ENCODE measurements around the gene F11R.

DNA sequence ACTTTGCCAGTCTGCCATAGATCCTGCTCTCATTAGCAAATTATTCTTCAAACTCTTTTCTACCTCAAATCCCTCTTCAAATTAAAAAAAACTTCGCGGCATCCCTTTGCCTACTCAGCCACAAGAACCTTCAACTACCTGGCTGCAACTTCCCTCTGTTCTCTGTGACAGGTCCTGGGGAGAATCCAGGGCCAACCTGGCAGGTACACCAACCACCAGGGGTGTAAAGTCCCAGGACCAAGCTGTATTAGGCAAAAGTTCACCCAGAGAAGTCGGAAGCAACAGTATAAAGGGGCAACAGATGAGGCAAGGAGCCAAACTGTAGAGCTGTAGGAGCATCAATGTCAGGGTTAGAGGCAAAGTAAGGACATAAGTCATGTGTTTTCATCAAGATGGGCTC, 48.0 kb downstream of the F11R start:
- TF ChIP-seq, protein P1, sequence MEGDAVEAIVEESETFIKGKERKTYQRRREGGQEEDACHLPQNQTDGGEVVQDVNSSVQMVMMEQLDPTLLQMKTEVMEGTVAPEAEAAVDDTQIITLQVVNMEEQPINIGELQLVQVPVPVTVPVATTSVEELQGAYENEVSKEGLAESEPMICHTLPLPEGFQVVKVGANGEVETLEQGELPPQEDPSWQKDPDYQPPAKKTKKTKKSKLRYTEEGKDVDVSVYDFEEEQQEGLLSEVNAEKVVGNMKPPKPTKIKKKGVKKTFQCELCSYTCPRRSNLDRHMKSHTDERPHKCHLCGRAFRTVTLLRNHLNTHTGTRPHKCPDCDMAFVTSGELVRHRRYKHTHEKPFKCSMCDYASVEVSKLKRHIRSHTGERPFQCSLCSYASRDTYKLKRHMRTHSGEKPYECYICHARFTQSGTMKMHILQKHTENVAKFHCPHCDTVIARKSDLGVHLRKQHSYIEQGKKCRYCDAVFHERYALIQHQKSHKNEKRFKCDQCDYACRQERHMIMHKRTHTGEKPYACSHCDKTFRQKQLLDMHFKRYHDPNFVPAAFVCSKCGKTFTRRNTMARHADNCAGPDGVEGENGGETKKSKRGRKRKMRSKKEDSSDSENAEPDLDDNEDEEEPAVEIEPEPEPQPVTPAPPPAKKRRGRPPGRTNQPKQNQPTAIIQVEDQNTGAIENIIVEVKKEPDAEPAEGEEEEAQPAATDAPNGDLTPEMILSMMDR (IDR thresholded peaks at IDR 0.05 in 2 of 3, conservative IDR thresholded peaks at IDR 0.05 in 1 of 3; ENCODE audit: control insufficient read depth in 2 of 3, extremely low read depth in 1 of 3, insufficient read depth in 1 of 3, low read depth in 3 of 3, low read length in 3 of 3) = no peak
- TF ChIP-seq ZNF207 (IDR thresholded peaks at IDR 0.05; ENCODE audit: borderline replicate concordance) = no peak

Data from GM12878 (cell line).